NCI-H446 (cell line): ENCODE data around the gene CBFB.
"Not testable (repeated sequence)": the region's sequence is repeated elsewhere in the genome, so short reads cannot be mapped to it uniquely, and the experiment has no call there.

Experiments
- DNase-seq, 2 experiments: peaks; one replicate each; lab custom pipeline; 2025; lab: John Stamatoyannopoulos, UW

The CBFB gene

DNA sequence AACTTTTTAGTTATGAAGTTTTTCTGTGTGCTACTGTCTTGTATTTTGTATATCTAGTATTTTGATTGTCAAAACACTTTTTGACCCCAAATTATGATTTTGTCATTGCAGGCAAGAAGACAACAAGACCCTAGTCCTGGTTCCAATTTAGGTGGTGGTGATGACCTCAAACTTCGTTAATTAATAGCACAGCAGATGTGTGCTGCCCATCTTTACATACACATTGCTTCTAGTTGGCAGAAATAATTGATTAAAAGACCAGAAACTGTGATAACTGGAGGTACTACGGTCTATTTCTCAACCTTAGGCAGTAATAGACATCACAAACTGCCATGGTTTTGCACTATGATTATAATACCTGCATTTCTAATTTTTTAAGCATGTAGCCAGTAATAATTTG, 69.7 kb downstream of the CBFB start:
- no peak for DNase-seq

DNA sequence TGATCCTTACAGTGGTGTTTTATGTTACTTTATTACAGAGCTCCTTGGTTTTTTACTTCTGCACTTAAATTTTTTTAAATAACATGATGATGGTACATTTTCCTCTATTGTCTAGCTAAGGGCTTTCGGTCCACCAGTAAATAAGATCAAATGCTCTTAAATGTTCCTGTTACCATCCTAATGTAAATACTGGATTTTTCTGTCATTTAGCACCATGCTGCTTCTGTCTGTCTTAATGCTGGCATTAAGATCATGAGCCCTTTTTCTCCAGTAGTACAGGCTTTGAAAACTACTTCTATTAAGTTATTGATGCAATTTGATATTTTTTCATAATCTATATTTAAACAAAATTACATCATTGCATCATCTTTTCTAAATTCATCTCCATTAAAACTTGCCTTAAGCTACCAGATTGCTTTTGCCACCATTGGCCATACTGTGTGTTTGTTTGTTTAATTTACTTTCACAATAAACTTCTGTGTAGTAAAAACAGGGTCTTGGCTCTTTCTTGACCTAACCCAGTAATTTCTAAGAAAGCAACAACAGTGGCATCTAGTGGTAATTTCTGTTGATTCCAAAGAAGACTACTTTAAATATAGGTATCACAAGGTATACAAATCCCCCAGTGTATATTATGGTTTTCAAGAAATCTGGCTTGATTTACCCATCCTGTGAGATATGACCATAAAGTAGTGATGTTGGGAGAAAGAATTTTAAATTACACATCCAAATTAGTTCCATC, 71.8 kb downstream of the CBFB start:
- peak in 1 of 2 experiments; percentile 5 for DNase-seq

DNA sequence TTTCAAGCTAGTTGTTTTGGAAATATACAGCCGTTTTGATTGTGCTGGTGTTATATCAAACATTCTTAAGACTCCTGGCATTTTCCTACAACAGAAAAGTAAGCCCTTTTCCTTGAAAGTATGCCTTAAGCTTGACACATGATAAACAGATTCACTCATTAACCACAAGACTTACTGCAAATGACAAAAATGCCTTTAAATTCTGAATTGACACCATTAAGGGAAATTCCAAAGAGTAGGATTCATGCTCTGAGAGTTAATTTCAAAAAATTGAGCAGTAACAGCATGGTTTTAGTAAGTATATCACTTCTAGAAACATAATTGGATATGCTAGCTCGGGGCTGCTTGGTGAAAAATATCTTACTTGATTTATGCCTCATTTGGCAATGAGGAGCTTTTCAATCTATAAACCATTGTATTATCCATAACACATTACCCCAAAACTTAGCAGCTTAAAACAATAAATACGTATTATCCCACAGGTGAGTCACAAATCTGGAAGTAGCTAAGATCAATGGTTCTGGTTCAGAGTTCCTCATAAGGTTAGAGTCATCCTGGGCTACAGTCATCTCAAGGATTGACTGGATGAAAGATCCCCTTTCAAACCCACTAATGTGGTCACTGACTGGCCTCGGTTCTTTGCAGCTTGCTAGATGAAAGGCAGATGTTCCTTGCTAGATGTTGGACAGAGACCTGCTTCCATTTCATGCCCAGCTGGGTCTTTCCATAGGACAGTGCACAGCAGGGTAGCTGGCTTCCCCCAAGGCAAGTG, 72.5 kb downstream of the CBFB start:
- DNase-seq, result no peak

- DNase-seq, result no peak
Measured at GRCh38 chr16:67104061-67104460, 75.1 kb downstream of the CBFB start.

- no peak for DNase-seq
Measured at GRCh38 chr16:67104845-67105244, 75.9 kb downstream of the CBFB start.

GRCh38 chr16:67105246-67105645, 76.3 kb downstream of the CBFB start:
- DNase-seq, result no peak

DNA sequence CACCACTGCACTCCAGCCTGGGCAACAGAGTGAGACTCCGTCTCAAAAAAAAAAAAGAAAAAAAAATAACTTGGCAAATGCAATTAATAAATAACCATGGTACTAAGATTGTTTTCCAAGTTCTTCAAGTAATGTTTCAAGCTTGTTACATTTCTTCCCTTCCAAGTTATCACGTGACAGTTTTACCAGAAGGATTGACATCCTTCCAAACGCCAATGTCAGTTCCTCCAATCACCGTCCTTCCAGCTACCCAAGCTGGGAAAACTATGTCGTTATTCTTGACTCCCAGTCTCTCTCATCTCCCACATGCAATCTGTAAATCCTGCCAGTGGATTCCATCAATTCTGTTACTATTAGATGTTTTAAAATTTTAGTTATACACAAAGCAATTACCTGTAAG, 76.9 kb downstream of the CBFB start:
- DNase-seq, result no peak

DNA sequence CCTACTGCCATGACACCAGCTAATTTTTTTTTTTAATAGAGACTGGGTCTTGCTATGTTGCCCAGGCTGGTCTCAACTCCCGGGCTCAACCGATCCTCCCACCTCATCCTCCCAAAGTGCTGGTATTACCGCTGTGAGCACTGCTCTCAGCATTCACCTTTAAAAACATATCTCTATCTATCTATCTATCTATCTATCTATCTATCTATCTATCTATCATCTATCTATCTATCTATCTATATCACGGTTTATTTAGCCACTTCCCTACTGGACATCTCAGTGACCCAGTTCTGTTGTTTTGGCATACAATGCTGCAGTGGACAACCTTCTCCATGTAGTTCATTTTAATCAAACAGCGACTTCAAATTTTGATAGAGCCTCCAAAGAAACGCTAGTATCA, 79.5 kb downstream of the CBFB start:
- no peak for DNase-seq

DNA sequence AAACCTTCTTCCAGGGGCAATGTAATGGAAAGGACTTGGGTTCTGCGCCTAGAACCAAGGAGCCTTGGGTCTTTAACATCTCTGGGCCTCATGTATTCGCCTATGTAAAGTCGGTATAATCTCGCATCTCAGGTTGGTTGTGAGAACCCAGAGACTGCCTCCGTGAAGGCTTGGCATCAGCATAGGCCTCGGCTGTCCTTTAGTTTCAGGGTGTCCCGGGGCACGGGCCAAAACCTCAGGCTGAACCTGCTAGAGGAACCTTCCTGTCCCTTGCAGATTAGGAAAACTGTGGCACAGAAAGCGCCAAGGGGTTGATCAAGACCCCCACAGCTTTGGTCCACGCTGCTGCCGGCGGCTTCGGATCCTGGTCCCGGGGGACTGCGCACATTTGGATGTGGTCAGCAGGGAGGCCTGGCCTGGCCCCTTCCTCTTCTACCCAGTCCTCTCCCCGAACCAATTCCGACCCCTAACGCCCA, 80.0 kb downstream of the CBFB start:
- DNase-seq, result no peak

DNA sequence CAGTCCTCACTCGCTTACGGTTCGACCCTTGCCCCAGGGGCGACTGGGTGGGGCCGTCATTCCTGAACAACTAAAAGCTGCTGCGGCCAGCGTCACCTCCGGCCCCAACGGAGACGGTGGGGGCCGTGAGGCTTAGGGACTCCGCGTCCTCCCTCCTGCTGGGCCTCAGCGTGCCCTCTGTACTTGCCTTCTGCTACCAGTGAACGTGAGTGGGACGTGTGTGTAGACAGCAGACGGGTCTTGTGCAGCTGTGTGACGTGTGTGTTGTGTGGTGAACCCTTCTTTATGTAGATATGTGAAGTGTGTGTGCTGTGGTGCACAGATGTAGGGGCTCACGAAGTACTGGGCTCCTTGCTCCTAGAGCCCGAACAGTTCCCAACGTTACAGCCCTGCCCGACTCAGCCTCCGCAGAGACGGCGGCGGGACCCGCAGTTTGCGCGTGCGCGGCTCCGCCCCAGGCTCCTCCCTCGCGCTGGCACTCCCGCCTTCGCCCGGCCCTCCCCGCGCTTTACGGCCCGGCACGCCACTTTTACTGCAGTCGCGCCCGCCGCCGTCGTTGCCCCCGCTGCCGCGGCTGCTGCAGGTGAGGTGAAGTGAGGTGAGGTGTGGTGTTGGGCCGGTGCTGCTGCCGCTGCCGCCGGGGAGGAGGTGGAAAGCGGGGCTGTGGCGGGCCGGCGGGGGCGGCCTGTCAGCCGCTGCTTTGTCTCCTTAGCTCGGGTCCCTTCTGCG, 80.6 kb downstream of the CBFB start, which contains the start of gene PHAF1:
Gene PHAF1, plus strand, starts transcription at position 535 of the 729 bp plus-strand sequence. CDS start 235 bp downstream, outside the sequence.
- DNase-seq, result peak; percentile 51 to 85

DNA sequence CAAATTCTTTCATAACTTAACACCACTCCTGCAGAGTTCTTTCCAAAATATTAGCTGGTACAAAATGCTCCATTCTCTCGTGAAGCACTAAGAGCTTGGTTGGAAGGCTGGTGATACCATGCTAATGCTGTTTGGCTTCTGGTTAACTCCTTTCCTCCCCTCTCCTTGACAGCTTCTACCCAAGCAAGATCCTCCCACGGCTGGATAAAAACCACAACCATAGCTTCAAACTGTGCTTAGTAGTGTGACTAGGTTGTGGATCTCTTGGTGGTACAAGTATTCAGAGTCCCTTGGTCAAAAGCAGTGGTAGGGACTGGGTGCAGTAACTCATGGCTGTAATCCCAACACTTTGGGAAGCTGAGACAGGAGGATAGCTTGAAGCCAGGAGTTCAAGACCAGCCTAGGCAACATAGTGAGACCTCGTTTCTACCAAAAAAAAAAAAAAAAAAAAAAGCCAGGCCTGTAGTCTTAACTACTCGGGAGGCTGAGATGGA, 83.0 kb downstream of the CBFB start:
- DNase-seq, result no peak

- DNase-seq, result no peak
Measured at GRCh38 chr16:67112591-67113399, 83.8 kb downstream of the CBFB start.

- no peak for DNase-seq
Measured at GRCh38 chr16:67114793-67115192, 85.8 kb downstream of the CBFB start.

DNA sequence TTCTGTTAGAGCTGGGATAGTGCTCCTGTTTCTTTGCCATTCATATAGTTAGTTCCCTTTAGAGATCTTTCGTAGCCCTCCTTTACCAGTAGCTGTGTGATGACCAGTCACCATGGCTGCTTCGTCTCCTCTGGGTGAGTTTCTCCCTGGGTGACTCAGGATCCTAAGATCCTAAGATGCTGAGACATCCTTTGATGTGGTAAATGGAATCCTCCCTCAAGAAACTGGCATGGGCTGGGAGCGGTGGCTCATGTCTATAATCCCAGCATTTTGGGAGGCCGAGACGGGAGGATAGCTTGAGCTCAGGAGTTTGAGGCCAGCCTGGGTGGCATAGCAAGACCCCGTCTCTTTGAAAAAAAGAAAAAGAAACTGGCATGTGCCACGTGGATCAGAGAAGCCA, 86.7 kb downstream of the CBFB start:
- no peak for DNase-seq

GRCh38 chr16:67116388-67117311, 87.7 kb downstream of the CBFB start:
- no peak for DNase-seq

DNA sequence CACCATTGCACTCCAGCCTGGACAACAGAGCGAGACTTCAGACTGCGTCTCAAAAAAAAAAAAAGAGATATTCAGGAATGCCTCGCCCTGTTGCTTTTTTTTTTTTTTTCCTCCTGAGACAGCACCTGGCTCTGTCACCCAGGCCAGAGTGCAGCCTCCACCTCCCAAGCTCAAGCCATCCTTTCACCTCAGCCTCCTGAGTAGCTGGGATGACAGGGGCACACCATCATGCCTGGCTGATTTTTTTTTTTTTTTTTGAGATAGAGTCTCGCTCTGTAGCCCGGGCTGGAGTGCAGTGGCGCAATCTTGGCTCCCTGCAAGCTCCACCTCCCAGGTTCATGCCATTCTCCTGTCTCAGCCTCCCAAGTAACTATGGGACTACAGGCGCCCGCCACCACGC, 88.8 kb downstream of the CBFB start:
- DNase-seq, result no peak

DNA sequence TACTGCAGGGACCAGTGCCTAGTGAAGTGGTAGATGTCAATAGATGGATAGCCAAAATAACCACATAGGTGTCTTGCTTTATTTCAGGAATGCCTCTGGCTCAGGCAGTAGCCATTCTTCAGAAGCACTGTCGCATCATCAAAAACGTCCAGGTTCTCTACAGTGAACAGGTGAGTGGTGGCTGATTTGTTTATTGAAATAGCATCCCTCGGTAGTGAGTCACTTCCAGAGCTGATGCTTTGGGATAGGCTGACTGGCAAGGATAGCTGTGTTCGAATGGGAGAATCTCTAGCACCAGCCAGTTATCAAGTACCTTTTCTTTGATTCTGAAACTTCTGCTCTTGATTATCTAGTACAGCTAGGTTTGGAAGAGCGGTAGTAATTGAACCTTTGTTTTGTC, 91.1 kb downstream of the CBFB start:
- no peak for DNase-seq

DNA sequence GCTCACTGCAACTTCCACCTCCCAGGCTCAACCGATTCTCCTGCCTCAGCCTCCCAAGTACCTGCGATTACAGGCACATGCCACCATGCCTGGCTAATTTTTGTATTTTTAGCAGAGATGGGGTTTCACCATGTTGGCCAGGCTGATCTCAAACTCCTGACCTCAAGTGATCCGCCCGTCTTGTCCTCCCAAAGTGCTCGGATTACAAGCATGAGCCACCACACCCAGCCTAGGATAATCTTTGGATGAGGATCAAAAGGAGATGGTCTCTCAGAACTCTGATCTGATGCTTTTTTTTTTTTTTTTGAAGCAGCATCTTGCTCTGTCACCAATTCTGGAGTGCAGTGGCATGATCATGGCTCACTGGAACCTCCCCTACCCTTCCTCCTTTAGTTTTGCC, 93.8 kb downstream of the CBFB start:
- DNase-seq, result not testable (repeated sequence)

DNA sequence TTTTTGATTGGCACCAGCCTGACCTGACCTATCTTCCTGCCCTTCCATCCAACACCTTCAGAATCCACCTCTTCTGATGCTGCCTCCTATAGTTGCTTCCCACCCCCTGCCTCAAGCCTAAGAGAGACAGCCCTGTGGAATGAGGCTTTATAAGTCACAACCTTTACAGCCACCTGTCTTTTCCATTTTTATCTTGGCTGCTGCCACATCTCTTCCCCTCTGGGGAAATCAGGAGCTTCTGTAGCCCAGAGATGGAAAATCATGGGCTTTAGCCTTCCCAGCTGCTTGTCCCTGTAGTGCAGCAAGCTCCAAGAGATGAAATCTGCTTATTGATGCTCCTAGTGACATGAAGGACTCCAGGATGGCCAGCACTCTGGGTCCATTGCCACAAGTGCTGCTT, 99.5 kb downstream of the CBFB start:
- DNase-seq, result no peak

DNA sequence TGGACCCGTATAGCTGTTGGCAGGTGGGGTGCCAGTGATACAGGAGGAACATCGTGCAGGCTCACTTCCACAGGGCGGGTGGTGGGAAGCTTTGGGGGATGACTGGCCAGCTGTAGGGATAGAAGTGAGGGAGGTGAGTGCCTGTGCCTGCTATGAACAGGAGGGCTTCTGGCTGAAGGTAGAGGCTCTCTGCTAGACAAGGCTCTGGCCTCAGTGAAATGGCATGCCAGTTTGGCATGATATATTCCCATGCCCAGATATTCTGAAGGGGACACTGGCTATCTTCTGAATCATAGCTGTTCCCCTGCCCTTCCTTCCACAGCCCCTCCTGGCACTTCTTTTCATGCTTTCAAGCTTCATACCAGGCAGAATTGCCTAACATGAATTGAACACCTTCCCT, 99.9 kb downstream of the CBFB start:
- no peak for DNase-seq
